OCI-LY7 (cell line): ENCODE measurements around the gene IGF1R. TPM values are rescaled to one million over a fixed set of nuclear protein-coding genes. Genes with fewer than 3 reads are reported as not detected.

Experiments
- BruUV-seq: library from RNA; stranded (reverse); fragments of 400-500 nt; replicated peaks from 2 replicates; lab custom pipeline; 2021; lab: Mats Ljungman, UMichigan
- CTCF ChIA-PET: fragments of 300-600 bp; sonication (Branson Sonifier 250); formaldehyde crosslinking; loops from one replicate; lab custom pipeline; 2022; ENCODE audit warnings: antibody characterized with exemption; ENCODE audit not compliant: unreplicated experiment; lab: Charles Lee
- POLR2A ChIA-PET: fragments of 300-600 bp; sonication (Branson Sonifier 250); formaldehyde crosslinking; loops from one replicate; lab custom pipeline; 2022; ENCODE audit warnings: antibody characterized with exemption; lab: Charles Lee
- DNase-seq: peaks from one replicate; pipeline ENCODE4 v3.0.0-alpha.2; 2015; ENCODE audit warnings: low spot score
- H2AFZ ChIP-seq: fragments of 200-600 bp; sonication (generic), shearing (Covaris generic); 2 replicates; pipeline ENCODE4 v1.6.1; 2014; ENCODE audit warnings: mild to moderate bottlenecking, antibody characterized with exemption, low read length, moderate library complexity
- H3K27ac ChIP-seq: fragments of 200-600 bp; sonication (generic); 2 replicates; pipeline ENCODE4 v1.5.1; 2014; ENCODE audit warnings: mixed run types, low read depth, mild to moderate bottlenecking, moderate library complexity, low read length, inconsistent platforms; ENCODE audit not compliant: poor library complexity, severe bottlenecking
- H3K36me3 ChIP-seq: fragments of 200-600 bp; sonication (generic); 2 replicates; pipeline ENCODE4 v1.6.1; 2014; ENCODE audit warnings: mild to moderate bottlenecking, antibody characterized with exemption, low read length, moderate library complexity, mixed read lengths; ENCODE audit not compliant: insufficient read depth
- H3K4me1 ChIP-seq: fragments of 200-600 bp; sonication (generic); 2 replicates; pipeline ENCODE4 v1.5.1; 2014; ENCODE audit warnings: mild to moderate bottlenecking, low read length; ENCODE audit not compliant: insufficient read depth, poor library complexity, severe bottlenecking
- H3K4me2 ChIP-seq: fragments of 200-600 bp; sonication (generic); 2 replicates; pipeline ENCODE4 v1.6.1; 2014; ENCODE audit warnings: mild to moderate bottlenecking, low read length
- H3K4me3 ChIP-seq: fragments of 200-600 bp; sonication (generic); 2 replicates; pipeline ENCODE4 v1.5.1; 2014; ENCODE audit warnings: mild to moderate bottlenecking, low read depth, low read length; ENCODE audit not compliant: poor library complexity, severe bottlenecking
- H3K79me2 ChIP-seq: fragments of 200-600 bp; sonication (generic); 2 replicates; pipeline ENCODE4 v1.6.1; 2016; ENCODE audit warnings: low read depth, mild to moderate bottlenecking, low read length, moderate library complexity, mixed read lengths; ENCODE audit not compliant: insufficient read depth
- H3K9me2 ChIP-seq: fragments of 200-600 bp; sonication (generic); 2 replicates; pipeline ENCODE4 v1.6.1; 2016; ENCODE audit warnings: mild to moderate bottlenecking, low read length, mixed read lengths; ENCODE audit not compliant: insufficient read depth
- H3K9me3 ChIP-seq: fragments of 200-600 bp; sonication (generic); 2 replicates; pipeline ENCODE4 v1.6.1; 2014; ENCODE audit warnings: mild to moderate bottlenecking, mixed run types, low read length, mixed read lengths
- H4K20me1 ChIP-seq: fragments of 200-600 bp; sonication (generic); 2 replicates; pipeline ENCODE4 v1.6.1; 2014; ENCODE audit warnings: mild to moderate bottlenecking, antibody characterized with exemption, low read length, moderate library complexity, mixed read lengths; ENCODE audit not compliant: insufficient read depth
- CTCF ChIP-seq: fragments of 200-600 bp; sonication (generic); conservative IDR thresholded peaks from 2 replicates; pipeline ENCODE4 v1.5.1; 2014; ENCODE audit warnings: mild to moderate bottlenecking, antibody characterized with exemption, low read length, moderate library complexity, mixed read lengths
- EZH2phosphoT487 ChIP-seq: fragments of 200-600 bp; sonication (generic); IDR thresholded peaks from 2 replicates; pipeline ENCODE4 v1.6.1; 2018; ENCODE audit warnings: low read depth, borderline replicate concordance, mild to moderate bottlenecking, mixed run types, antibody characterized with exemption, low read length, moderate library complexity, mixed read lengths
- intact Hi-C: fragments of 100-400 bp; cut with micrococcal nuclease; formaldehyde crosslinking; loops from one replicate; pipeline ENCODE4 v1.10.0; 2022; ENCODE audit not compliant: unreplicated experiment
- total RNA-seq, 2 experiments: library from RNA; depleted of rRNA in 1 of 2; stranded (reverse); fragments of >200 nt in 1 of 2; shearing (Covaris generic) in 1 of 2; gene quantifications; 2 replicates each; pipeline ENCODE4 v1.2.3, GENCODE V29; 2014 to 2022

The IGF1R gene
- total RNA-seq, 2 experiments from 2014 or later, result 26.5 to 29.1 TPM

- peaks cover 5% of the 10 kb centered on the region for H3K4me1 ChIP-seq
- no peaks in the 10 kb centered on the region for H3K9me2 ChIP-seq
- no peaks in the 10 kb centered on the region for H3K79me2 ChIP-seq
- TF ChIP-seq CTCF (no peak), EZH2phosphoT487 (no peak)
- H3K4me3 ChIP-seq, result no peak overlapping the region
- H3K36me3 ChIP-seq, result no peaks in the 10 kb centered on the region
- no peak overlapping the region for H3K4me2 ChIP-seq
- POLR2A ChIA-PET, result interaction anchor here (0.7 kb wide), 1 partner anchor 15 kb away, joined by 5 read pairs; no protein-coding TSS in a partner anchor
- no peaks in the 10 kb centered on the region; the same call in 1 of the 2 replicates for H4K20me1 ChIP-seq
- H3K27ac ChIP-seq, result no peak overlapping the region
- no peaks in the 10 kb centered on the region for H3K9me3 ChIP-seq
- no peak overlapping the region for H2AFZ ChIP-seq
- no peak for DNase-seq
- CTCF ChIA-PET, result no interaction called here
- intact Hi-C loops, result no loop called here
- BruUV-seq, result no TSS peak
Measured at GRCh38 chr15:98876451-98877369, 228.4 kb downstream of the IGF1R start.

DNA sequence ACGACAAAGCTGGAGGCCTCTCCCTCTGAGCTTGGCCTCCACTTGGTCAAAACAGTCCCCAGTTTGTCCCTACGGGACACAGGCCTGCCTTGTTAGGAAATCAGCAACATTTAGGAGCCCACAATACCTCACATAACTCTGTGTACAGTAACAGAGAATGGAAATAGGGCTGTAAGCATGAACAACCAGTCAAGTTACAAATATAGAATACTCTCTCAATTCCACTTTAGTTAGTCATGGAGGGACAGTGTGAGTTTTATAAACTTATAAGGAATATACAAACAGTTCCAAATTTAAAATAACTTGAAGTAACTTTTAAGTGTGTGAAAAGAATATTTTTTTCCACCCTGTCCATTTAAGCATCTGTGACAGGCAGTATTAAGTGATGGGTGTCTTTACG is 229.8 kb downstream of the IGF1R start:
- no peak for DNase-seq
- no peak overlapping the region for H3K4me2 ChIP-seq
- H3K36me3 ChIP-seq, result no peaks in the 10 kb centered on the region
- H3K4me1 ChIP-seq, result peaks cover 14% of the 10 kb centered on the region
- no peak overlapping the region for H2AFZ ChIP-seq
- TF ChIP-seq EZH2phosphoT487, result no peak
- no peaks in the 10 kb centered on the region for H3K79me2 ChIP-seq
- no peak overlapping the region for H3K4me3 ChIP-seq
- intact Hi-C loops, result no loop called here
- ChIA-PET POLR2A (no interaction called here), CTCF (no interaction called here)
- no peak overlapping the region for H3K27ac ChIP-seq
- no peaks in the 10 kb centered on the region; the same call in 1 of the 2 replicates for H4K20me1 ChIP-seq
- H3K9me3 ChIP-seq, result no peaks in the 10 kb centered on the region
- BruUV-seq, result no TSS peak
- H3K9me2 ChIP-seq, result no peaks in the 10 kb centered on the region

DNA sequence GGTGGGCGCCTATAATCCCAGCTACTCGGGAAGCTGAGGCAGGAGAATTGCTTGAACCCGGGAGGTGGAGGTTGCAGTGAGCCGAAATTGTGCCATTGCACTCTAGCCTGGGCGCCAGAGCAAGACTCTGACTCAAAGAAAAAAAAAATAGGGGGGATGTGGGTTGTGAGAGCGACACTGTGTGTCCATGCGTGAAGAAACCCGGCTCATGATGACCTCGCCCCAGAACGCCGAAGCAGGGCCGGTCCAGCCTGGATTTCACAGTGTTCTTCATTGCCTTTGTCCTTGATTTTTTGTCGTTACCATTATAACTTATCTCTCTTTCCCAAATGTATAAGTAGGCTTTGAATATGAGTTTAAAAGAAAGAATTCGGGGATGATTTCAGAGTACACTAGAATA is 230.5 kb downstream of the IGF1R start:
- no peak overlapping the region for H3K27ac ChIP-seq
- H3K4me1 ChIP-seq, result peaks cover 9% of the 10 kb centered on the region
- no peaks in the 10 kb centered on the region for H3K79me2 ChIP-seq
- intact Hi-C loops, result no loop called here
- H3K9me3 ChIP-seq, result no peaks in the 10 kb centered on the region
- H3K4me2 ChIP-seq, result no peak overlapping the region
- no peaks in the 10 kb centered on the region for H3K36me3 ChIP-seq
- no peaks in the 10 kb centered on the region for H3K9me2 ChIP-seq
- POLR2A ChIA-PET, result no interaction called here
- H2AFZ ChIP-seq, result no peak overlapping the region
- no peak for TF ChIP-seq CTCF
- no peak for TF ChIP-seq EZH2phosphoT487
- H3K4me3 ChIP-seq, result no peak overlapping the region
- DNase-seq, result no peak
- no TSS peak for BruUV-seq
- CTCF ChIA-PET, result no interaction called here
- H4K20me1 ChIP-seq, result no peaks in the 10 kb centered on the region; the same call in 1 of the 2 replicates
